GM13977 (cell line): Measurements from ENCODE around the gene BEND3.
A peak's percentile ranks its signal among the peaks of the same experiment; 100 is the strongest.
"Not testable (repeated sequence)": the region's sequence is repeated elsewhere in the genome, so short reads cannot be mapped to it uniquely, and the experiment has no call there.

Experiments used
- DNase-seq: peaks from one replicate; pipeline ENCODE4 v3.0.0; 2012; ENCODE audit warnings: low spot score
- CTCF ChIP-seq: IDR thresholded peaks from 2 replicates; pipeline ENCODE4 v1.5.1; 2012; ENCODE audit warnings: mild to moderate bottlenecking, control low read depth; ENCODE audit not compliant: insufficient read depth; ENCODE audit errors: extremely low read depth, missing control alignments
- in situ Hi-C: fragments of 300-500 bp; cut with MboI; formaldehyde crosslinking; loops from one replicate; pipeline ENCODE4 v1.12.0; 2022; ENCODE audit warnings: low sequenced_read_pairs, low pct_unique_long_range_greater_than_20kb, mixed read lengths, inconsistent platforms; ENCODE audit not compliant: unreplicated experiment

Gene BEND3

GRCh38 chr6:107101211-107101610, 14.1 kb downstream of the BEND3 start:
- no peak for DNase-seq
- TF ChIP-seq CTCF, result no peak
- in situ Hi-C loops, result no loop called here

GRCh38 chr6:107098436-107099307, 16.6 kb downstream of the BEND3 start:
- no peak for DNase-seq
- no peak for TF ChIP-seq CTCF
- in situ Hi-C loops, result no loop called here

- in situ Hi-C loops, DNase-seq: not testable (repeated sequence)
Measured at GRCh38 chr6:107084459-107084858, 30.9 kb downstream of the BEND3 start.

- TF ChIP-seq CTCF, result no peak
- no peak for DNase-seq
- in situ Hi-C loops, result no loop called here
Measured at GRCh38 chr6:107083921-107084320, 31.4 kb downstream of the BEND3 start.

- in situ Hi-C loops, result no loop called here
- TF ChIP-seq CTCF, result no peak
- DNase-seq, result peak; percentile 37
Measured at GRCh38 chr6:107083047-107083768, 32.1 kb downstream of the BEND3 start.

- TF ChIP-seq CTCF, result no peak
- in situ Hi-C loops, result no loop called here
- DNase-seq, result no peak
Measured at GRCh38 chr6:107082045-107082444, 33.3 kb downstream of the BEND3 start.

GRCh38 chr6:107080036-107080435, 35.3 kb downstream of the BEND3 start:
- TF ChIP-seq CTCF, result peak; percentile 42
- in situ Hi-C loops, result no loop called here
- no peak for DNase-seq
